ENCODE data around the gene TRAFD1. TPM values are rescaled to one million over a fixed set of nuclear protein-coding genes. Genes with fewer than 3 reads are reported as not detected.

Gene TRAFD1
- total and polyA plus RNA-seq, 4 donors: 16.9 to 43.1 (median 37.8) TPM

GRCh38 chr12:112126911-112127310, 1.6 kb downstream of the TRAFD1 start:
- no peak for TF ChIP-seq CTCF (IDR thresholded peaks at IDR 0.05; ENCODE audit: control extremely low read depth, extremely low read depth)
- Histone ChIP-seq H3K36me3 (ENCODE audit: control insufficient read depth in 4 of 4, insufficient read depth in 4 of 4, low read length in 4 of 4) (no peaks in the 10 kb centered on the region), H3K4me1 (ENCODE audit: control insufficient read depth in 5 of 5, insufficient read depth in 5 of 5, low read length in 5 of 5) (peaks cover 4 to 29% (median 11%) of the 10 kb centered on the region in 5 donors), H3K27ac (ENCODE audit: low read depth in 1 of 2, low read length in 1 of 2) (no peak overlapping the region), H3K4me3 (no peak overlapping the region), H3K27me3 (ENCODE audit: control insufficient read depth in 3 of 3, insufficient read depth in 3 of 3, low read length in 2 of 3) (no peaks in the 10 kb centered on the region), H3K9me3 (ENCODE audit: control insufficient read depth in 4 of 4, insufficient read depth in 3 of 4, low read length in 3 of 4) (no peaks in the 10 kb centered on the region), H3K9ac (ENCODE audit: insufficient read depth in 1 of 2, low read length in 2 of 2) (no peak overlapping the region)
- DNase-seq (no peak), ATAC-seq (ENCODE audit: insufficient read depth, low FRiP score) (no peak)
- WGBS, 2 donors: 77 to 84% methylated on average over 7 of the region's 7 CpGs

DNA sequence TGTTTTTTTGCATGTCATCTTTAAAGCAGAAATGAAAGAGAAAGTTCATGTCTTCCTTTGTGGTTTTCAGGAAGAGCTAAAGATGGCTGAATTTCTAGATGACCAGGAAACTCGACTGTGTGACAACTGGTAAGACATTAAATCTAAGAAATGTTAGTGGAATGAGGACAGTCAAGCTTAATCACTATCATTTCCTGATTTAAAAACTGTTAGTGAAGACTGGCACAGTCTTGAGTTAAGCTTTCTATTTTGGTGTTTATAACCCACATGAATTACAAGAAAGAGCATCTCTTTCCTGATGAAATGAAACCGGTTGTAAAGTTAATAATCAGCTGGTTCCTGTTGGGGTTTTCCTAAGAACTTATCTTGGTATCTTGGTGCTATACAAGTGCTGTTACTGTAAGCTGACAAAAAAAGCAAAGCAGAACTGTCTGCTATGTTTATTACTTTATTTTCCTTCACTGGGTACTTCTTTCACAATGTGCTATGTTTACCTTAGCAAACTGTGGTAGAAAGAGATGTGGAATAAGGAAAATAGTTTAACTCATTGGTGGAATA, 5.2 kb downstream of the TRAFD1 start:
- H3K4me1 ChIP-seq (ENCODE audit: control insufficient read depth in 5 of 5, insufficient read depth in 5 of 5, low read length in 5 of 5): peaks cover 4 to 22% (median 10%) of the 10 kb centered on the region in 5 donors
- 0% methylated on average over 2 of the region's 2 CpGs for WGBS, 2 donors
- TF ChIP-seq CTCF (IDR thresholded peaks at IDR 0.05; ENCODE audit: control extremely low read depth, extremely low read depth): no peak

DNA sequence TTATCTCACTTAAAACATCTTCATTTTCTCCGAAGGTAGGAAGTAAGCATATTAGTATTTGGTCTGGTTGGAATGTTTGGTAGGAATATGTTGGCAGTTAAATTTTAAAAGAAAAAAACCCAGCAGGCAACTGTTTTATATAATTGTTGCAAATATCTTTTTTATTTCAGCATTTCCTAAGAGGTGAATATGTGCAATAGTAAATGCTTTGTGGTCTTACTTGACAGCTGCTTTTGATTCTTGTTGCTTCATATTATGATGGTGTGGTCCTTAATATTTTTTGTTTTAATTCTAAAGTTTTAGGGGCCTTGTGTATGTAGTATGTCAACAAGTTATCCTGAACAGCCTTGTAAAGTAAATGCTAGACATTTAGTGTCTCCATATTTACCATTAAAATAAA, 6.3 kb downstream of the TRAFD1 start:
- no peak for DNase-seq
- WGBS, 2 donors: 59 to 65% methylated on average over 1 of the region's 1 CpG
- no peak overlapping the region for H3K4me3 ChIP-seq
- H3K36me3 ChIP-seq (ENCODE audit: control insufficient read depth in 4 of 4, insufficient read depth in 4 of 4, low read length in 4 of 4): peaks cover 7 to 17% (median 13%) of the 10 kb centered on the region in 4 donors
- no peak overlapping the region for H3K9ac ChIP-seq (ENCODE audit: insufficient read depth in 1 of 2, low read length in 2 of 2)
- ATAC-seq (ENCODE audit: insufficient read depth, low FRiP score): no peak
- H3K4me1 ChIP-seq (ENCODE audit: control insufficient read depth in 5 of 5, insufficient read depth in 5 of 5, low read length in 5 of 5): peaks cover 0 to 22% (median 4%) of the 10 kb centered on the region in 5 donors
- no peaks in the 10 kb centered on the region for H3K27me3 ChIP-seq (ENCODE audit: control insufficient read depth in 3 of 3, insufficient read depth in 3 of 3, low read length in 2 of 3)
- no peaks in the 10 kb centered on the region for H3K9me3 ChIP-seq (ENCODE audit: control insufficient read depth in 4 of 4, insufficient read depth in 3 of 4, low read length in 3 of 4)
- H3K27ac ChIP-seq (ENCODE audit: low read depth in 1 of 2, low read length in 1 of 2): no peak overlapping the region
- no peak for TF ChIP-seq CTCF (IDR thresholded peaks at IDR 0.05; ENCODE audit: control extremely low read depth, extremely low read depth)

More for the DNA sequence above, 5.2 kb downstream of the TRAFD1 start:
- no peaks in the 10 kb centered on the region for H3K27me3 ChIP-seq (ENCODE audit: control insufficient read depth in 3 of 3, insufficient read depth in 3 of 3, low read length in 2 of 3)
- peak overlapping the region in 1 of 2 donors; percentile 59 for H3K27ac ChIP-seq (ENCODE audit: low read depth in 1 of 2, low read length in 1 of 2)
- peak in 1 of 3 donors; percentile 21 for DNase-seq
- peaks cover 5 to 8% (median 6%) of the 10 kb centered on the region in 4 donors for H3K36me3 ChIP-seq (ENCODE audit: control insufficient read depth in 4 of 4, insufficient read depth in 4 of 4, low read length in 4 of 4)
- peak overlapping the region in 1 of 2 donors; percentile 2 for H3K9ac ChIP-seq (ENCODE audit: insufficient read depth in 1 of 2, low read length in 2 of 2)
- no peaks in the 10 kb centered on the region for H3K9me3 ChIP-seq (ENCODE audit: control insufficient read depth in 4 of 4, insufficient read depth in 3 of 4, low read length in 3 of 4)
- H3K4me3 ChIP-seq: no peak overlapping the region
- ATAC-seq (ENCODE audit: insufficient read depth, low FRiP score): peak; percentile 37

DNA sequence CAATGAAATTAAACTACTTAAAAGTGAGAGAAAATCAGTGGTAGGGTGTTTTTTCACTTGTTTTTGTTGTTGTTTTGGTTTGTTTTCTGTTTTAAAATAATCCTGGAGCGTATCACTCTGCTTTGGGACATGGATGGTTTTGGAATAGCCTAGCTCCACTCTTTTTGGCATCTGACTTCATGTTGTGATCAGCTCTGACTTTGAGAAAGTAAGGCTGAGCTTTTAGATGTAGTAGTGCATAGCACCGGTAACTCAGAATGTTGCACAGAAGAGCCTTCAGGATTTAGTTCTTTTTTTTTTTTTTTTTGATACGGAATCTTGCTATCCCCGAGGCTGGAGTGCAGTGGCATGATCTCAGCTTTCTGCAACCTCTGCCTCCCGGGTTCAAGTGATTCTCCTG, 8.1 kb downstream of the TRAFD1 start:
- peaks cover 11 to 22% (median 17%) of the 10 kb centered on the region in 4 donors for H3K36me3 ChIP-seq (ENCODE audit: control insufficient read depth in 4 of 4, insufficient read depth in 4 of 4, low read length in 4 of 4)
- H3K4me1 ChIP-seq (ENCODE audit: control insufficient read depth in 5 of 5, insufficient read depth in 5 of 5, low read length in 5 of 5): peaks cover 0 to 14% (median 4%) of the 10 kb centered on the region in 5 donors
- H3K27ac ChIP-seq (ENCODE audit: low read depth in 1 of 2, low read length in 1 of 2): no peak overlapping the region
- ATAC-seq (ENCODE audit: insufficient read depth, low FRiP score) (no peak), DNase-seq (no peak)
- H3K9ac ChIP-seq (ENCODE audit: insufficient read depth in 1 of 2, low read length in 2 of 2): no peak overlapping the region
- no peaks in the 10 kb centered on the region for H3K9me3 ChIP-seq (ENCODE audit: control insufficient read depth in 4 of 4, insufficient read depth in 3 of 4, low read length in 3 of 4)
- no peak for TF ChIP-seq CTCF (IDR thresholded peaks at IDR 0.05; ENCODE audit: control extremely low read depth, extremely low read depth)
- WGBS, 2 donors: 94 to 95% methylated on average over 5 of the region's 5 CpGs
- H3K4me3 ChIP-seq: no peak overlapping the region
- H3K27me3 ChIP-seq (ENCODE audit: control insufficient read depth in 3 of 3, insufficient read depth in 3 of 3, low read length in 2 of 3): no peaks in the 10 kb centered on the region

Measured in lung (tissue), 12 donors.